HG03521 (cell line): ENCODE measurements around the gene MYEOV.

Source experiments
- ATAC-seq: cut with Tn5 transposase; IDR thresholded peaks from one replicate; pipeline ENCODE4 v1.9.1; 2021; ENCODE audit warnings: mild to moderate bottlenecking, moderate library complexity; ENCODE audit not compliant: unreplicated experiment

The MYEOV gene

GRCh38 chr11:69293819-69294505 lies at the start of gene MYEOV:
MYEOV (plus strand) TSS chr11:69294155; CDS start chr11:69295355, 1,200 bp downstream.
- no peak for ATAC-seq

- ATAC-seq: no peak
Observed at GRCh38 chr11:69244266-69244665, 49.7 kb upstream of the MYEOV start.

DNA sequence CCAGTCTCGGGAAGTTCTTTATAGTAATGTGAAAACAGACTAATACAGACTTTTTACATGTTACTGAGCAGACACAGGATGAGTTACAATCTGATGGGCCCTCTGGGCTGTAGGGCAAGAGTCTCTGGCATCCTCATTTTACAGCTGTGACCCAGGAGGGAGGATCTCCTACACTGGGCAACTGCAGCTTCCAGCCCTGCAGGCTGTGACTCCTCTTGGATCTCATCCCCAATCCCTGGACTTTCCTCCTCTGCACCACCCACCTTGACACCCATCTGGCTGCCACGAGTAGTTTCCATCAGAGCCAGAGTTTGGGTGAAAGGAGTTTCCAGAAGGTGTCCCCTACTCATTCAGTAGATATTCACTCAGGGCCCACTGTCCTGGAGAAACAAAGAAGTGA lies 48.9 kb upstream of the MYEOV start:
- no peak for ATAC-seq

GRCh38 chr11:69245491-69246345 lies 48.2 kb upstream of the MYEOV start:
- ATAC-seq: no peak

DNA sequence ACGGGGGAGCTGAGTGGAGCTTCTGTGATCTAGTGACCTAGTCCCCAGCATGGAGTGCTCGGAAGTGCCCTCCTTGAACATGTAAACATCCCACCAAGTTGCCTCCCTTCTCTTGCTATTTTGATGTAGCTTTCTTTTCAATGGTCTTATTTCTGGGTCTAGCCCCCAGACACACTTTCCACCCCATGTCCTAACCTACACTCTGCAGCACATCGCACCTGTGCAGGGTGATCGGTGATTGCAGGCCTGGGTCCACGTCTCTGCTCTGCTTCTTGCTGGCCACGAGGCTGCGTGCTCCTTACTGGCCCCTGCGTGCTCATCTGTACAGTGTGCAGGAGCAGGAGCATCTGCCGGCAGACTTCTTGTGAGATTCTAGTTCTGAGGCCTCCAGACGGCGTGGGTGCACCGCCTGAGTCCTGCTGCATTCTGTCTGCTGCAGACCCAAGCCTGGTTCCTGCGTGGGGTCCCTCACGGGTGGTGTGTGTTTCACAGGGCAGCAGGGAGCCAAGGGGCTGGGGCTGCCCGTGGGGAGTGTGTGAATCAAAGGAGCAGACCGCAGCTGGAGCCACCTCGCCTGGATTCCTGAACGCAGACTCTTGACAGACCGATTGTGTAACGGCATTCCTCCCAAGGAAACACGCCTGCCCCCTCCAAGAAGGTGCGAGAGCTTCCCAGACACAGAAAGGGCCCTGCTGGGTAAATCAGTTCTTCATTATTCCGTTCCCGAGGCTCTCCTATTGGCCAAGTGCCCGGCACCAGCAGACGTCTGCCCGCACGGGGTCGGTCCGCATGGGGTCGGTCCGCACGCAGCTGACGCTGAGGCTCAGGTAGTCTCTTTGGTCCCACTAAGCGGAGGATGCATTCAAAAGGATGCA lies 44.4 kb upstream of the MYEOV start:
- no peak for ATAC-seq

DNA sequence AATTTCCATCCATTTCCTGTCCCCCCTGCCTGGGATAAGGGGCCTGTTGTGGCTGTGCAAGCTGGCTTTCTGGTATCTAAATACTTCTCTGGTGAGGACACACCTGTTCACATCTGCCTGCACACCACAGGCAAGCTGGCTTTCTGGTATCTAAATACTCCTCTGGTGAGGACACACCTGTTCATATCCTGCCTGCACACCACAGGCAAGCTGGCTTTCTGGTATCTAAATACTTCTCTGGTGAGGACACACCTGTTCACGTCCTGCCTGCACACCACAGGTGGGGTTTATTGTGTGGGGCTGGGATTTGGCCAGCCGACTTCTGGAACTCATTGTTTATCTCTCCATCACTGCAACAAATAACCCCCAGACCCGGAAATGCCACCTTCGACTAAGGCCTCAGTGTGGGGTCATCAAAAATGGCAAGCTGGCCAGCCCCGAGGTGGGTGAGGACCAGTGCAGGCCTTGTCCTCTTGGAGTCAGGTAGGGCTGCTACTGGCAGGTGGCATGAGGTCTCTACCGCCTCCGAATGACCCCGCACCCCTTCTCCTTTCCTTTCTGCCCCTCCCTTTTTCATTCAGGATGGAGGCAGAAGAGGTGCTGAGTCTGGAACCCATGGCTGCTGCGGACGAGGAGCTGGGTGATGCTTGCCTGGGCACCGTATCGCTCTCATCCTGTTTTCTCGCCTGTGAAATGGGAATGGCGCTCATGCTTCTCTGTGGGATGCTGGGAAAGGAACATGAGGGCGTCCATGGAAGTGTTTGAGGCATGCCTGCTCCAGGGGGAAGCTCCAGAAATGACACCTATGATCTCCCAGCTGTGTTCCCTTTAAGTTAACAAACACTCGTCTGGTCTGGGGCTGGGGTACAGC lies 43.5 kb upstream of the MYEOV start:
- no peak for ATAC-seq

DNA sequence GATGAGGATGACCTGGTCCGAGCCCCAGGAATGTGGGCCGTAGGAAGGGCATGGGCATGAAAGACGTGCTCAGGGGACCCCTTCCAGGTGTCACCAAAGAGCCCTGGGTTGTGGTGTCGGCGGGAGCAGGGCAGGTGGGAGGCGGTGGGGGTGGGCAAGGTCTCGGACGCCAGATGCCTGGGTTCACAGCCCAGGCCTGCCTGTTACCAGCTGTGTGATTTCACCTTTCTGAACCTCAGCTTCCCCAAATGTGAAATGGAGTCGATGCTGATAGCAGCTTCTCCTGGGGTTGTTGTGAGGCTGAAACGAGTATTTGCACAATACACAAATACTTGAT lies 42.9 kb upstream of the MYEOV start:
- ATAC-seq: no peak

DNA sequence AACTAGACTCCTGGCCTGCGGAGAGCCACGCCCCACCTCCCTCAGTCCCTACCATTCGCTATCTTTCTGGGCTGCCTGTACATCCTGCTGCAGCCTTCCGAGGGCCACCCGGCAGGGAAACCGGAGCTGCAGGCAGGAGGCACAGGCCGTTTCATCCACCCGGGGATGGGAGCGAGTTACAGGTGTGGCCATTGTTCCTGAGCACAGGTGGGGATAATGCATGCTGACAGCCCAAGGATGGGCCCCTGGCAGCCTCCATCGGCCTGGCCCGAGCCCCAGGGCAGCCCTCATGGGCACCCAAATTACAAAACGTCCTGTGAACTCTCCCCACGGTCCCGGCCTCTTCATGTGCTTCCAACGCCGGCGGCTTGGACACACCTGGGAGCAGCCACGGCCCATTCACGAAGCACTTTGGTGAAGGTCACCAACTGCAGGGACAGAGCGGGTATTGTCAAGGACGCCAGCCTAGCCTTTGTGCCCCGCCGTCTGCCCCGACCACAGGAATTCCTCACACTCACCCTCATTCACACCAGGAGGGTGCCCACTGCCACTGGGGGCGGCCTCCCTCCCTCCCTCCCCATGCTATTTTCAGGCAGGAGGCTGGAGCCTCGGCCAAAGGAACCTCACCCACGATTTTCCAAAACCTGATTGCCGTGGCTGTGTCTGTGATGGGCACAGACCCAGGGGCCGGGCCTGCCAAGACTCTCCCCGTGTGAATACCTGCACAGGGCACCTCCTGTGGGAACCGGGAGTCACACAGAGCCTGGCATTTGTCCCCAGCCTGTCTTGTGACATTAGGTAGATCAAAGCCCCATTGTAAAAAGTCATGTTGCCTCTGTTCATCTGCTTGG lies 42.1 kb upstream of the MYEOV start:
- no peak for ATAC-seq

DNA sequence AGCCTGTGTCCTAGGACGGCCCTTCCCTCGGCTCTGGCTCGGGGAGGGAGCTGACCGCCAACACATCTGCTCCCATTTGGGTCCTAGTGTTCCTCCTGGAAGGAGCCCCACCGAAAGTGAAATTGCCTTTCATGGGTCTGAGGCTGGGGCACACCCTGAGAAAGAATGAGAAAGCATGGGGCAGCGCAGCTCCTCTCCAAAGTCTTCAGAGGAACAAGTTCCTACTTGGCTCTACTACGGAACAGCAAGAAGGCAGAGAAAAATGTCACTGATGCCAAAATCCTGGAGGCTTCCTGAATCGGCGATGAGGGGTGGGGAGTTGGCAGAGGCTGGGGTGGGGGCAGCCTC lies 41.5 kb upstream of the MYEOV start:
- ATAC-seq: no peak

- no peak for ATAC-seq
Observed at GRCh38 chr11:69253028-69253427, 40.9 kb upstream of the MYEOV start.

- ATAC-seq: no peak
Observed at GRCh38 chr11:69257134-69257533, 36.8 kb upstream of the MYEOV start.

DNA sequence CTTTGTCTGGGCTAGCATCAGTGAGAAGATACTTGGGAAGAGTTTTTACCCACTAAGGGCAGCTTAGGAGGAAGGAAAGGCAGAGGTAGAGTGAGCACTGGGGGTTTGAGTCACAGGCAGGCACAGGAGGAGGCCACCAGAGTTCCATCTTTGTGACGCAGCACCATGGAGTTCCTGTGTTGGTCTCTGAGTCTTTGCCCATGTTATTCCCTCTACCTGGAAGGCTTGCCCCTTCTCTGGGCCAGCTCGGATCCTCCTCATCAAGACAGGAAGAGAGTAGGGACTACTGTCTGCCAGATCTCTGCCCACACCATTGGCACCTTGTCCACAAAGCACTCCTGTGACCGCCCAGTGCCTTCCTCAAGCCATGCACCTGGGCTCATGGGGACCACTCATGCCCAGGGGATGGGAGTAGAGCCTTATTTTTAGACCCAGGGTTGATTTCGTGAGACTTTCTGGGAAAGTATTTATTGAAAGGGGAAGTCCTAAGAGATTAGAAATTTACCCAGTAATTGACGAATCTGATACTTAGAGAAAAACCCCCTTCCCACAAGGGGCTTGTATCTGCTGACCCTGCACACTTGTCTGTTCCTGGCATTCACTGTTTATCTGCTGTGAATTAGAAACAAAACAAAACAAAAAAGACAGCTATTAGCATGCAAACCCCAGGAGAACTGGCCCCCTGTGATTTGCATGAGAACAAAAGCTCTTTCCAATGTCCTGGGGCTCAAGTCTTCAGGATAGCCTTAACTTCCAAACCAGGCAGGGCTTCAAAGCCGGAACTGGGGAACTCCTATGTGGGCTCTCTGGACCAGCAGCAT lies 35.9 kb upstream of the MYEOV start:
- no peak for ATAC-seq

DNA sequence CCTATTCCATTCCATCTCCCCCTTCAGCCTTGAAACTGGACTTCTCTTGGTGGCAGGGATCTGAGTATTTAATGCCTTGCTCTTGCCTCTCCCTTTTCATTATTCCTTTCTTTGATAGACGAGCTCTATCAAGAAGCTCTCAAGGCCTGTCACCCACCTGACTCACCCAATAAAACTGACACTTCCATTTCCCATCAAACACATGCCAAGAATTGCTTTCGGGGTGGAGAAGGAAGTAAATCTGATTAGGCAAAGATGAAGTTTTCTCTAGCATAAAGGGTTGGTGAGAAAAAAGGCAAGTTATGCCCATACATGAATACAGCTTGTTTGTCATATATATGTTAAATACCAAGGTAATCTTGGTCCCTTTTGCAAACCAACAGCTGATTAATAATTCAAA lies 34.9 kb upstream of the MYEOV start:
- no peak for ATAC-seq

GRCh38 chr11:69260622-69261021 lies 33.3 kb upstream of the MYEOV start:
- no peak for ATAC-seq

DNA sequence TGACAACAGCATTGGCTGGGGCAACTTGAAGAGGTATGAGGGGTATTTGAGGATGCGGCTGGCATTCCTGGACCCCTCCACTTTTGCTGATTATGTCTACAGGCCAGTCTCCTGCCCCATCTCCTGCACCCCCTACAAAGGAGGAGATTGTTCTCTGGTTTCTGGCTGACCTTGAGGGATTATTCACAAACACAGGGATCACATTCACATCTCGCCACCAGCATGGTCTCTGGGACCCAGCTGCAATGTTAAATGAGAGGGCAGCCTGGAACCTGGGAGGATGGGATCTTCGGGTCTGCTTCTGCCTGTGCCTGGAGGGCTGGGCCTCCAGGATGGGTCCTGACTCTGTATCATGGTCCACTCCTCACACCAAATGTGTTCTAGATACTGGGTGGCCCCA lies 32.8 kb upstream of the MYEOV start:
- ATAC-seq: no peak

DNA sequence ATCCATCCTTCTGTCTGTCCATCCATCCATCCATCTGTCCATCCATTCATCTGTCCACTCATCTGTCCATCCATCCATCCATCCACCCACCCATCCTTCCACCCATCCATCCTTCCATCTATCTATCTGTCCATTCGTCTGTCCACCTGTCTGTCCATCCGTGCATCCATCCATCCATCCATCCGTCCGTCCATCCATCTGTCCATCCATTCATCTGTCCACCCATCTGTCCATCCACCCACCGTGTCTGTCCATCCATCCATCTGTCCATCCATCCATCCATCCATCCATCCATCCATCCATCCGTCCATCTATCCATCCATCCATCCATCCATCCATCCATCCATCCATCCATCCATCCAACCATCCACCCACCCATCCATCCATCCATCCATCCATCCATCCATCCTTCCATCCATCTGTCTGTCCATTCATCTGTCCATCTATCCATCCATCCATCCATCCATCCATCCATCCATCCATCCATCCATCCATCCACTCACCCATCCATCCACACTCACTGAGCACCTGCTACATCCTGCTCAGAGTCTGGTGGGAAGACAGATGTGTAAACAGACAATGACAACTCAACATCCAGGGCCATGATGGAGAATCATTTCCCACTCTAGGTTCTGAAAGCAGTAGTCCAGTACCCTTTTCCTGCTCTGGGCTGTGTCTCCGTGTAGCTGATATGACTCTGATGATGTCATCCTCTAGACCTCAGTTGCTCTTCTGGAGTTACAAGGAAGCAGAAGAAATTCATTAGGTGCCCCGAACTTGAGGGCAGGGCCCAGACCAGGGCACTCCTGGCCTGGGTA lies 30.8 kb upstream of the MYEOV start:
- no peak for ATAC-seq

DNA sequence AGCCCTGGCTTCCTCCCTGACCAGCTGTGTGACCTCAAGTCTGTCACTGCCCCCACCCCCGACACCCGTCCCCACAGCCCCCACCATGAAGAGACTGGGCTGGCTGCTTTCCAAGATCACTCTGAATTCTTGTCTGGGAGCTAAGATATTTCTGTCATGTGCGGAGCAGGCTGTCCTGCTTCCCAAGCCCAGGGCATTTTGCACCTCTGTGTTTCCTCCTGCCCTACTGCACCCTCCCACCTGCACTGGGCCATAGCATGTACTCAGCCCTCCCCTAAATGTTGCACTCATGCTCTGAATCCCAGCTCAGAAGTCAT lies 30.3 kb upstream of the MYEOV start:
- ATAC-seq: no peak

GRCh38 chr11:69264486-69264885 lies 29.5 kb upstream of the MYEOV start:
- no peak for ATAC-seq
